ENCODE data around the gene PPP6R2.
A peak's percentile ranks its signal among the peaks of the same experiment; 100 is the strongest.

PPP6R2 gene

DNA sequence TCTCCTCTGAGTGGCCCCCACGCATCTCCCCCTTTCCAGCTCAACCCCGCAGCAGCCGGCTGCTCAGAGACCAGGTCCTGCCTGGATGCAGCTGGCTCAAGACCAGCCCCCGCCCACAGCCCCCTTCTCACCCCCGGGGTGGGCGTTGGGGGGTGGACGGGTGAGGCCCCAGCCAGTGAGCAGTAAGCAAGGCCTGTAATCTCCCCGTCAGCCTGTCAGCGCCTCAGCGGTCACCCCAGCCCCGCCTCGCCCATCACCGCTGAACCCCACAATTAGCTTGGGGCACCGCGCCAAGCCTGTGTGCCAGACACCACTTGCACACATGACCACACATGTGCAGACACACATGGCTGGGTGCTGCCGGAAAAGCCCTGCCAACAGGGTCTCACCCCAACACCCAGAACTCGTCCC lies 41.5 kb upstream of the PPP6R2 start:
- in situ Hi-C loops (cut with HindIII; ENCODE audit: low pct_ligation_motif_present, low sequenced_read_pairs): no loop called here
- no peak overlapping the region for H3K4me3 ChIP-seq (ENCODE audit: low read depth, low read length)
- H3K36me3 ChIP-seq (replicated peaks): peaks cover 8% of the 10 kb centered on the region
- DNase-seq: no peak
- H3K27ac ChIP-seq: no peak overlapping the region
- TF ChIP-seq, protein P1, sequence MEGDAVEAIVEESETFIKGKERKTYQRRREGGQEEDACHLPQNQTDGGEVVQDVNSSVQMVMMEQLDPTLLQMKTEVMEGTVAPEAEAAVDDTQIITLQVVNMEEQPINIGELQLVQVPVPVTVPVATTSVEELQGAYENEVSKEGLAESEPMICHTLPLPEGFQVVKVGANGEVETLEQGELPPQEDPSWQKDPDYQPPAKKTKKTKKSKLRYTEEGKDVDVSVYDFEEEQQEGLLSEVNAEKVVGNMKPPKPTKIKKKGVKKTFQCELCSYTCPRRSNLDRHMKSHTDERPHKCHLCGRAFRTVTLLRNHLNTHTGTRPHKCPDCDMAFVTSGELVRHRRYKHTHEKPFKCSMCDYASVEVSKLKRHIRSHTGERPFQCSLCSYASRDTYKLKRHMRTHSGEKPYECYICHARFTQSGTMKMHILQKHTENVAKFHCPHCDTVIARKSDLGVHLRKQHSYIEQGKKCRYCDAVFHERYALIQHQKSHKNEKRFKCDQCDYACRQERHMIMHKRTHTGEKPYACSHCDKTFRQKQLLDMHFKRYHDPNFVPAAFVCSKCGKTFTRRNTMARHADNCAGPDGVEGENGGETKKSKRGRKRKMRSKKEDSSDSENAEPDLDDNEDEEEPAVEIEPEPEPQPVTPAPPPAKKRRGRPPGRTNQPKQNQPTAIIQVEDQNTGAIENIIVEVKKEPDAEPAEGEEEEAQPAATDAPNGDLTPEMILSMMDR (IDR thresholded peaks at IDR 0.05; ENCODE audit: low read depth, low read length, missing control alignments): no peak
- no peaks in the 10 kb centered on the region for H3K27me3 ChIP-seq (replicated peaks)

GRCh38 chr22:50302041-50302541 lies 41.0 kb upstream of the PPP6R2 start:
- in situ Hi-C loops (cut with HindIII; ENCODE audit: low pct_ligation_motif_present, low sequenced_read_pairs): no loop called here
- Histone ChIP-seq H3K4me3 (ENCODE audit: low read depth, low read length) (no peak overlapping the region), H3K27me3 (replicated peaks) (no peaks in the 10 kb centered on the region), H3K36me3 (replicated peaks) (peaks cover 8% of the 10 kb centered on the region), H3K27ac (no peak overlapping the region)
- TF ChIP-seq, protein P1 (IDR thresholded peaks at IDR 0.05; ENCODE audit: low read depth, low read length, missing control alignments): no peak
- DNase-seq: no peak

GRCh38 chr22:50302564-50302963 lies 40.6 kb upstream of the PPP6R2 start:
- Histone ChIP-seq H3K27me3 (replicated peaks) (no peaks in the 10 kb centered on the region), H3K4me3 (ENCODE audit: low read depth, low read length) (no peak overlapping the region), H3K36me3 (replicated peaks) (peaks cover 8% of the 10 kb centered on the region), H3K27ac (no peak overlapping the region)
- DNase-seq: no peak
- in situ Hi-C loops (cut with HindIII; ENCODE audit: low pct_ligation_motif_present, low sequenced_read_pairs): no loop called here
- TF ChIP-seq, protein P1 (IDR thresholded peaks at IDR 0.05; ENCODE audit: low read depth, low read length, missing control alignments): no peak

DNA sequence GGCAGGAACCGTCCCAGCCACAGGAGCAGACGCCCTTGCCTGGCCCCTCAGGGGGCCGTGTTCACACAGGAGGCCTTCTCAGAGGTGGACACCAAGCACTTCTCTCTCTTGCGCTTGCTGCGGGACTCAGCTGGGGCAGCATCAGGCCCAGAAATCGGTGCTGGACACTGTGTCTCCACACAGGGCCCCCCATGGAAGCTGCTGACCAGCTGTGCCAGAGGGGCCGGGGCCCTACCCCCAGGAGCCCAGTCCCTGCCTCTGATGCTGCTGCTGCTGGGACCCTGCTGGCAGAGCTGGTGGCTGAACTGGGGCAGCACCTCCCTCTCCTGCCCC lies 39.6 kb upstream of the PPP6R2 start:
- Histone ChIP-seq H3K36me3 (replicated peaks) (peaks cover 8% of the 10 kb centered on the region), H3K27me3 (replicated peaks) (no peaks in the 10 kb centered on the region), H3K4me3 (ENCODE audit: low read depth, low read length) (no peak overlapping the region), H3K27ac (no peak overlapping the region)
- no peak for DNase-seq
- in situ Hi-C loops (cut with HindIII; ENCODE audit: low pct_ligation_motif_present, low sequenced_read_pairs): no loop called here
- TF ChIP-seq, protein P1 (IDR thresholded peaks at IDR 0.05; ENCODE audit: low read depth, low read length, missing control alignments): no peak

DNA sequence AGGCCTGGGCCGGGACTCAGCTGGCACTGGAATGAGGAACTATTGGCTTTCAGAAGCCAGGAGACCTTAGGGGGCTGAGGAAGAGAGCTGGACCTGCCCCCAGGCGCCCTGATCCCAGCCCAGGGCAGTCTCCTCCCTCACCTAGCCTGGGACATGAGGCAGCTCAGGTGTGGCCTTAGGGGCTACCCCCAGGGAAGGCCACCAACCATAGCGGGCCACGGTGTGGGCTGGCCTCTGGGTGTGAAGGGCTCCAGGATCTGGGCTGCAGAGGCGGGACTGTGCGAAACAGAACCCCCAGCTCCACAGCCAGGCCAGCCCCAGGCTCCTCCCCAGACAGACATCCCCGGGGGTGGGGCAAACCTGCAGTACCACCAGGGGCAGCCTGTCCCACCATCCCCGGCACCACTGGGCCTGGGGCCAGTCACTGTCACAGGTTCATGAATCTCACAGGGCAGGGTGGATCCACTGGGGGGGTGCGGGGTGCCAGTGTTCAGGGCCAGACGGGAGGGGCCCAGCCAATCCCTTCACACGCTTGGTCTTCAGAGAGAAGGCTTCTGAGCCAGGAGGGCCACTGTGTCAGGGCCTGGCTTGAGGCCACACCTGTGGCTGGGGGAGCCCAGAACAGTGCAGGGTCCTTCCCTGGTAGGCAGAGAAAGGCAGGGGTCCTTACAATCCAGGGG lies 39.1 kb upstream of the PPP6R2 start:
- in situ Hi-C loops (cut with HindIII; ENCODE audit: low pct_ligation_motif_present, low sequenced_read_pairs): no loop called here
- TF ChIP-seq, protein P1 (IDR thresholded peaks at IDR 0.05; ENCODE audit: low read depth, low read length, missing control alignments): peak; percentile 23
- H3K36me3 ChIP-seq (replicated peaks): peaks cover 8% of the 10 kb centered on the region
- no peak overlapping the region for H3K27ac ChIP-seq
- no peak overlapping the region for H3K4me3 ChIP-seq (ENCODE audit: low read depth, low read length)
- H3K27me3 ChIP-seq (replicated peaks): no peaks in the 10 kb centered on the region
- DNase-seq: no peak

Data from brain microvascular endothelial cell (primary cell).